Measurements from ENCODE around the gene ZNF346.

ZNF346 gene

GRCh38 chr5:177079606-177080005 is 57.1 kb downstream of the ZNF346 start:
- no peak for DNase-seq (ENCODE audit: low read depth)
- no peak overlapping the region for H3K4me3 ChIP-seq (ENCODE audit: low read depth, low read length)
- TF ChIP-seq CTCF (IDR thresholded peaks at IDR 0.05; ENCODE audit: low read depth, low read length, missing control alignments) = no peak
- in situ Hi-C loops (cut with HindIII; ENCODE audit: low sequenced_read_pairs) = no loop called here

- H3K4me3 ChIP-seq (ENCODE audit: low read depth, low read length) = no peak overlapping the region
- no peak for DNase-seq (ENCODE audit: low read depth)
- in situ Hi-C loops (cut with HindIII; ENCODE audit: low sequenced_read_pairs) = no loop called here
- no peak for TF ChIP-seq CTCF (IDR thresholded peaks at IDR 0.05; ENCODE audit: low read depth, low read length, missing control alignments)
These were observed 57.8 kb downstream of the ZNF346 start for GRCh38 chr5:177080265-177080664.

- no peak overlapping the region for H3K4me3 ChIP-seq (ENCODE audit: low read depth, low read length)
- no peak for DNase-seq (ENCODE audit: low read depth)
- in situ Hi-C loops (cut with HindIII; ENCODE audit: low sequenced_read_pairs) = no loop called here
- no peak for TF ChIP-seq CTCF (IDR thresholded peaks at IDR 0.05; ENCODE audit: low read depth, low read length, missing control alignments)
These were observed 59.4 kb downstream of the ZNF346 start for GRCh38 chr5:177081859-177082258.

- TF ChIP-seq CTCF (IDR thresholded peaks at IDR 0.05; ENCODE audit: low read depth, low read length, missing control alignments) = no peak
- in situ Hi-C loops (cut with HindIII; ENCODE audit: low sequenced_read_pairs) = no loop called here
- no peak for DNase-seq (ENCODE audit: low read depth)
- H3K4me3 ChIP-seq (ENCODE audit: low read depth, low read length) = no peak overlapping the region
These were observed 60.9 kb downstream of the ZNF346 start for GRCh38 chr5:177083357-177083756.

GRCh38 chr5:177084175-177084574 is 61.7 kb downstream of the ZNF346 start:
- no peak for TF ChIP-seq CTCF (IDR thresholded peaks at IDR 0.05; ENCODE audit: low read depth, low read length, missing control alignments)
- no peak for DNase-seq (ENCODE audit: low read depth)
- in situ Hi-C loops (cut with HindIII; ENCODE audit: low sequenced_read_pairs) = no loop called here

GRCh38 chr5:177085985-177086653 is 63.6 kb downstream of the ZNF346 start:
- H3K4me3 ChIP-seq (ENCODE audit: low read depth, low read length) = no peak overlapping the region
- no peak for DNase-seq (ENCODE audit: low read depth)
- in situ Hi-C loops (cut with HindIII; ENCODE audit: low sequenced_read_pairs) = no loop called here
- TF ChIP-seq CTCF (IDR thresholded peaks at IDR 0.05; ENCODE audit: low read depth, low read length, missing control alignments) = no peak

More at GRCh38 chr5:177084175-177084574, 61.7 kb downstream of the ZNF346 start:
- H3K4me3 ChIP-seq (ENCODE audit: low read depth, low read length) = no peak overlapping the region

All from astrocyte of the cerebellum (primary cell).